Right atrium auricular region (tissue), 2 donors: ENCODE results near the gene SLC25A10. TPM values are rescaled to one million over a fixed set of nuclear protein-coding genes. Genes with fewer than 3 reads are reported as not detected.

Source experiments
- DNase-seq: peaks from one replicate; pipeline ENCODE4 v3.0.0-alpha.2; 2019; ENCODE audit warnings: low spot score
- H3K27ac ChIP-seq, 2 donors: fragments of 200-600 bp; sonication (generic); 1 replicate in 1 of 2; 2 replicates in 1 of 2; pipeline ENCODE4 v1.5.1; 2016 to 2019
- H3K27me3 ChIP-seq, 2 donors: fragments of 200-600 bp; sonication (generic); one replicate each; pipeline versions ENCODE4 v1.5.1 to v1.6.0; 2017 to 2019
- H3K36me3 ChIP-seq: fragments of 200-600 bp; sonication (generic); one replicate; pipeline ENCODE4 v1.5.1; 2016
- H3K4me1 ChIP-seq, 2 donors: fragments of 200-600 bp; sonication (generic); one replicate each; pipeline versions ENCODE4 v1.5.1 to v1.6.0; 2017 to 2019
- H3K4me3 ChIP-seq, 2 donors: fragments of 200-600 bp; sonication (generic); 1 replicate in 1 of 2; 2 replicates in 1 of 2; pipeline ENCODE4 v1.5.1; 2017 to 2019; ENCODE audit warnings: mild to moderate bottlenecking in 1 of 2, moderate library complexity in 1 of 2
- H3K9me3 ChIP-seq, 2 donors: fragments of 200-600 bp; sonication (generic); one replicate each; pipeline ENCODE4 v1.5.1; 2019
- total RNA-seq, 2 donors: library from RNA; depleted of rRNA; stranded (reverse); fragments of >200 nt; gene quantifications; one replicate each; pipeline ENCODE4 v1.1.0, GENCODE V29; 2016
- TF ChIP-seq, protein P1 (sequence below), 2 donors: fragments of 200-600 bp; sonication (generic); IDR thresholded peaks; one replicate each; pipeline ENCODE4 v1.5.1; 2019; ENCODE audit warnings: antibody characterized with exemption in 2 of 2

Gene SLC25A10
- total RNA-seq, 2 donors from 2014 or later: 6.6 to 18.2 TPM

DNA sequence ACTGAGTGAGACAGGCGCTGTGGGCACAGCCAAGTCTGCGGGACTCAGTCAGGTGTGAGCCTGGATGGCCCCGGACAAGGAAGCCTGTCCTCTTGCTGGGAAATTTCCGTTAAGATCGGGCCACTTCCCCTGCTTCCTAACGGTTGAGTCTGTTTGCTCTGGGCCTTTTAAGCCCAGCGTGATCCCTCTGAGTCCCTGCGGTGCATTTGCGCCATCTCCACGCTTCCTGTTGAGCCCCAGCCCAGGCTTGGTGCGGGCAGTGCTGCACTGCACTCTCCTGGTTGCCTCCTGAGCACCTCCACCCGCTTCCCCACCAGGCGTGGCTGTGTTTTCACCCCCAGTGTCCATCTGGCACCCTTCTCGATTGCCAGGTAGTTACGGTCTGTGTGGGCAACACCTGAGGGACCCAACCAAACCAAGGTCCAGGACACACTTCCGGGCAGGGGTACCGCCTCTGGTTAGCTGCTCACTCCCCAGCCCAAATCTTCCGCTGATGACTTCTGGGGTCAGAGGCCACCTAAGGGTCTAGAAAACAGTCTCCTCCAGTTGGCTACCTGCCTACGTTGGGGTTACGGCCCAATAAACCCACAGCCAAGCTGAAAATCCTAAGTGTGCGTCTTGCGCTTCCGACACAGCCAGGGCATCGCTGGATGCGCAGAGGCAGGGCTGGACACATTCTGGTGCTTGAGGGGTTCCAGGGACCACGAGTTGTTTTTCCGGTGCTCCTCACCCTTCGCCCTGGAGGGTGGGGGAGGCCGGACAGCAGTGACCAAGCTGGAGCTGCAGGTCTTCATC is 1.4 kb upstream of the SLC25A10 start:
- peaks cover 0 to 35% of the 10 kb centered on the region in 2 donors for H3K4me1 ChIP-seq
- TF ChIP-seq, protein P1, sequence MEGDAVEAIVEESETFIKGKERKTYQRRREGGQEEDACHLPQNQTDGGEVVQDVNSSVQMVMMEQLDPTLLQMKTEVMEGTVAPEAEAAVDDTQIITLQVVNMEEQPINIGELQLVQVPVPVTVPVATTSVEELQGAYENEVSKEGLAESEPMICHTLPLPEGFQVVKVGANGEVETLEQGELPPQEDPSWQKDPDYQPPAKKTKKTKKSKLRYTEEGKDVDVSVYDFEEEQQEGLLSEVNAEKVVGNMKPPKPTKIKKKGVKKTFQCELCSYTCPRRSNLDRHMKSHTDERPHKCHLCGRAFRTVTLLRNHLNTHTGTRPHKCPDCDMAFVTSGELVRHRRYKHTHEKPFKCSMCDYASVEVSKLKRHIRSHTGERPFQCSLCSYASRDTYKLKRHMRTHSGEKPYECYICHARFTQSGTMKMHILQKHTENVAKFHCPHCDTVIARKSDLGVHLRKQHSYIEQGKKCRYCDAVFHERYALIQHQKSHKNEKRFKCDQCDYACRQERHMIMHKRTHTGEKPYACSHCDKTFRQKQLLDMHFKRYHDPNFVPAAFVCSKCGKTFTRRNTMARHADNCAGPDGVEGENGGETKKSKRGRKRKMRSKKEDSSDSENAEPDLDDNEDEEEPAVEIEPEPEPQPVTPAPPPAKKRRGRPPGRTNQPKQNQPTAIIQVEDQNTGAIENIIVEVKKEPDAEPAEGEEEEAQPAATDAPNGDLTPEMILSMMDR (IDR thresholded peaks at IDR 0.05): no peak

DNA sequence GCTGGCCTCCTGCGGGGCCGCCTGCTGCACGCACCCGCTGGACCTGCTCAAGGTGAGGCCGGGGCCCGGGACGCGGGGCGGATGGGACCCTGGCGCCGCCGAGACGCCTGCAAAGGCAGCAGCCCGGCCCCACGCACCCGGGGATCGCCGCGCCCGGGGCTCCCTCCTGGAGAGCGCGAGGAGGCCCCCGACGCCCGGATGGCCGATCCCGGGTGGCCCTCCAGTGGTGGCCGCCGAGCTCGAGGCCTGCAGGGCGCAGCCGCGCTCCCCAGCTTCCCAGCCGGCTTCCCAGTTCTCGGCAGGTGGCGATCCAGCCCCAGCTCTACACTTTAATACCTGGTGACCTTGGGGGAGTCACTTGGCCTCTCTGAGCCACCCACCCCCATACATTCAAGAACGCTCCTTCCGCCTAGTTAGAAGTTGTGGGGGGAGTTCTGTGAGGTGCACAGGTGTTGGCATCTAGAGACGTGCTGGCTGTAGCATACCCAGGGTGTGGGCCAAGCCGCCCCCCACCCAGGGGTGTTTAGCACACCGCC is 452 bp downstream of the SLC25A10 start:
- H3K27ac ChIP-seq: peak overlapping the region; percentile 32 to 48
- no peaks in the 10 kb centered on the region for H3K27me3 ChIP-seq
- no peaks in the 10 kb centered on the region for H3K9me3 ChIP-seq
- peaks cover 5% of the 10 kb centered on the region for H3K36me3 ChIP-seq
- DNase-seq: no peak
- peak overlapping the region; percentile 67 to 91 for H3K4me3 ChIP-seq
- H3K4me1 ChIP-seq: peaks cover 0 to 35% of the 10 kb centered on the region in 2 donors
- TF ChIP-seq, protein P1 (IDR thresholded peaks at IDR 0.05): peak in 1 of 2 donors; percentile 27

More for the DNA sequence above, 1.4 kb upstream of the SLC25A10 start:
- no peaks in the 10 kb centered on the region for H3K27me3 ChIP-seq
- H3K4me3 ChIP-seq: peak overlapping the region in 1 of 2 donors; percentile 91
- no peak overlapping the region for H3K27ac ChIP-seq
- peaks cover 23% of the 10 kb centered on the region for H3K36me3 ChIP-seq
- no peak for DNase-seq
- no peaks in the 10 kb centered on the region for H3K9me3 ChIP-seq

DNA sequence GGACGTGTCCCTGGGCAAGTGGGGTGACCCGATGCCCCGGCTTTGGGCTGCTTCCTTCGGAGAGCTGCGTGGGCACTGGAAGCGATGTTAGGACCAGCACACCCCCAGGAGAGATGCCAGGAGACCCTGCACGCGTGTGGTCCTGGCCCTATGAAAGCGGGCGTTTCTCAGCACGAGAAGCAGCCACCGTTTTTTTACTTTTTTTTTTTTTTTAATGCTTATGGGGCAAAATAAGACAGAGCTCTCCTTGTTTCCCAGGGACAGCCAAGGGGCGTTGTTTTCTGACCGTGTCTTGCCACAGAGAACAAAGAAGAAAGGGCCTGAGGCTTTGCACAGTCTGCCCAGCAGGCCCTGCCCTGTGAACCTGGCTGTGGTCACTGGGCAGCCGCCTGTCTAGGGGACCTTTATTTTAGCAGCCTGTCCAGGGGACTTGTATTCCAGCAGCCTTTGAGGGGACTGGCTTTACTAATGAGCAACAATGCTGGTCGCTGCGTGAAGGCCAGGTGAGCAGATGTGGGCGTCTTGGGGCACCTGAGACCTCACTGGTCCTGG is 996 bp downstream of the SLC25A10 start:
- Histone ChIP-seq H3K4me3 (peak overlapping the region; percentile 67 to 91), H3K36me3 (no peaks in the 10 kb centered on the region), H3K9me3 (no peaks in the 10 kb centered on the region), H3K27me3 (no peaks in the 10 kb centered on the region), H3K27ac (peak overlapping the region in 1 of 2 donors; percentile 48), H3K4me1 (peaks cover 0 to 35% of the 10 kb centered on the region in 2 donors)
- no peak for DNase-seq
- TF ChIP-seq, protein P1 (IDR thresholded peaks at IDR 0.05): no peak

DNA sequence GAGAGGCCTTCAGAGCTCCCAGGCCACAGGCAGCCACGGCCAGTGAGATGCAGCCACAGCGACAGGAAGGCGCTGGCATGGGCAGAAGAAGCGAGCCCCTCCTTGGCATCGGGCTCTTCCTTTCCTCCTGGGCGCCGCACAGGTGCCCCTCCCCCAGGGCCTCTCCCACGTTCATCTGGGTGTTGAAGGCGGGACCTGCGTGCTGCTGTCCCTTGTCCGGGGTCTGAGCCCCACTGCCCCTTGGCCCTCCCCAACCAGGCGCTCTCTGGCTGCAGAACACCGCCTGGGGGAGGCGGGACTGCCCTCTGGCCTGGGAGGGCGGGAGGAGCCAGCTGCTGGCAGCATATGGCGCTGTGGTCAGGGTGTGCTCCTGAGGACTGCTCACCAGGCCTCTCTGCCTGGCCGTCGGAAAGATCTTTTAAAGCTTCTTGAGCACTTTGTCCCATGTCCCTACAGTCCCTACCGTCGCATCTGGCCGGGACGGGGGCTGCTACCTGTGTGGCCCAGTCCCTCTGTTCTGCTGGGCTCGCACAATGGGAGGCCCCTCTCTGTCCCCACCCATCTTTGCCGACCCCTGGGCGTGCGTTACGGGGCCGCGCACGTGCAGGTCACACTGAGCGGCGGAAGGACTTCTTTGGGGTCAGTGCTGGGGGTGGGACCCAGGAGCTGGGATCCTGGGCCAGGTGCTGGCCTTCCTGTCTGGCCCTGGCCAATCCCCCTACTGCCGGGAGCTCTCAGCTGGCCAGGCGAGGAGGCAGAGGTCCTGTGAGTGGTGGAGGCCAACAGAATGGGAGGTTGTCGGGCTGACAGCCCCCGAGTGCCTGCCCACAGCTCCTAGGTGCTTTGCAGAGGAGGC is 1.7 kb downstream of the SLC25A10 start:
- H3K27ac ChIP-seq: no peak overlapping the region
- H3K4me3 ChIP-seq: peak overlapping the region in 1 of 2 donors; percentile 91
- TF ChIP-seq, protein P1 (IDR thresholded peaks at IDR 0.05): no peak
- no peaks in the 10 kb centered on the region for H3K36me3 ChIP-seq
- H3K4me1 ChIP-seq: peaks cover 0 to 35% of the 10 kb centered on the region in 2 donors
- no peaks in the 10 kb centered on the region for H3K9me3 ChIP-seq
- DNase-seq: no peak
- no peaks in the 10 kb centered on the region for H3K27me3 ChIP-seq

DNA sequence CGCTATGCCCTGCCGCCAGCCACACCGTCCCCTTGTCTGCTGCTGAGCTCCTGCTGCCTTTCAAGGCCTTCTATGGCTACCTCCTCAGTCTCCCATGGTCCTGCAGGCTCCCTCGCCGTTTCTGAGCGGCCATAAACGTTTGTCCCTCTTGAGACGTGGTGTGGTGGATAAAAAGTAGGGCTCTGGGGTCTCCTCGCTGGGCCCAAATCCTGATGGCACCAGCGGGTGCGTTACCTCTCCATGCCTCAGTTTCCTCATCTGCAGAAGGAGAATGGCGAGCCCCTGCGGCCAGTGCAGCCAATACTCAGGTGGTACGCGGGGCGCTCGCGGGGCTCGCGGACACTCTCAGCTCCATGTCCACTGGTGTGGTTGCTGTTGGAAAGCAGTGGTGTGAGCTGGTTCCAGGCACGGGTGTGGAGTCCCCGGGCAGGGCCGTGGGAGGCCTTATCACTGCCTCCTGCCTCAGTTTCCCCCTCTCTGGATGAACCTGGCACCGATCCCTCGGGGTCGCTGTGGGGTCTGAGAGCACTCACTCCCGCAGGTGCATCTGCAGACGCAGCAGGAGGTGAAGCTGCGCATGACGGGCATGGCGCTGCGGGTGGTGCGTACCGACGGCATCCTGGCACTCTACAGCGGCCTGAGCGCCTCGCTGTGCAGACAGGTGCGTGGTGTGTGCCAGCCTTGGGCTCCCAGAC is 2.5 kb downstream of the SLC25A10 start:
- H3K9me3 ChIP-seq: no peaks in the 10 kb centered on the region
- no peak for DNase-seq
- H3K4me1 ChIP-seq: peaks cover 0 to 35% of the 10 kb centered on the region in 2 donors
- no peaks in the 10 kb centered on the region for H3K36me3 ChIP-seq
- TF ChIP-seq, protein P1 (IDR thresholded peaks at IDR 0.05): no peak
- no peaks in the 10 kb centered on the region for H3K27me3 ChIP-seq
- no peak overlapping the region for H3K4me3 ChIP-seq
- no peak overlapping the region for H3K27ac ChIP-seq
